NCI-H2227 (cell line): ENCODE measurements around the gene SFMBT2.
"Not testable (repeated sequence)": the region's sequence is repeated elsewhere in the genome, so short reads cannot be mapped to it uniquely, and the experiment has no call there.

ENCODE experiments used
- DNase-seq: peaks from one replicate; lab custom pipeline; 2025; ENCODE audit not compliant: unreplicated experiment; lab: John Stamatoyannopoulos, UW

The SFMBT2 gene

GRCh38 chr10:7192061-7192460 is 218.8 kb downstream of the SFMBT2 start:
- DNase-seq = no peak

- not testable (repeated sequence) for DNase-seq
Measured at GRCh38 chr10:7190772-7191171, 220.1 kb downstream of the SFMBT2 start.

- no peak for DNase-seq
Measured at GRCh38 chr10:7189909-7190308, 220.9 kb downstream of the SFMBT2 start.

GRCh38 chr10:7188456-7189050 is 222.3 kb downstream of the SFMBT2 start:
- DNase-seq = no peak

DNA sequence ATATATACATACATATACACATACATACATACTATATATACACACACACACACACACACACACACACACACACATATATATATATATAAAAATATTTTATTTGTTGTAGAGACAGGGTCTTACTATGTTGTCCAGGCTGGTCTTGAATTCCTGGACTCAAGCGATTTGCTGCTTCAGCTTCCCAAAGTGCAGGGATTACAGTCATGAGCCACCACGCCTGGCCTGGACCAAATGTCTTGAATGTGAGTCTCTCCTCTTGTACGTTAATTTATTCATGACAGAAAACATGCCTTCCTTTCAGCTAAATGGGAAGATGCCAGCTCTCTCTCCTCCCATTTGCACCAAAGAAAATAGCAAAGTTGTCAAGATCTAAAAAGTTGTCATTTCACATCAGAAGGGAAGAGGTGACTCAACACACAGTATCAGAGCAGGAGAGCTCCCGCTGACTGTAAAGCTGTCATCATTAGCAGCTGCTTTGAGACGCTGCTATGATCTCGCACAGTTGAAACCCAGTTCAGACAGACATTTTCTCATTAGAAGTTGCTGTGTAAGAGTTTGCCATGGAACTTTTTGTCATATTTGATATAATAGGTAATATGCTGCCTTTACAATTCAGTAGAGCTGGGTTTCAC is 224.3 kb downstream of the SFMBT2 start:
- DNase-seq = no peak

GRCh38 chr10:7185367-7185690 is 225.5 kb downstream of the SFMBT2 start:
- no peak for DNase-seq

DNA sequence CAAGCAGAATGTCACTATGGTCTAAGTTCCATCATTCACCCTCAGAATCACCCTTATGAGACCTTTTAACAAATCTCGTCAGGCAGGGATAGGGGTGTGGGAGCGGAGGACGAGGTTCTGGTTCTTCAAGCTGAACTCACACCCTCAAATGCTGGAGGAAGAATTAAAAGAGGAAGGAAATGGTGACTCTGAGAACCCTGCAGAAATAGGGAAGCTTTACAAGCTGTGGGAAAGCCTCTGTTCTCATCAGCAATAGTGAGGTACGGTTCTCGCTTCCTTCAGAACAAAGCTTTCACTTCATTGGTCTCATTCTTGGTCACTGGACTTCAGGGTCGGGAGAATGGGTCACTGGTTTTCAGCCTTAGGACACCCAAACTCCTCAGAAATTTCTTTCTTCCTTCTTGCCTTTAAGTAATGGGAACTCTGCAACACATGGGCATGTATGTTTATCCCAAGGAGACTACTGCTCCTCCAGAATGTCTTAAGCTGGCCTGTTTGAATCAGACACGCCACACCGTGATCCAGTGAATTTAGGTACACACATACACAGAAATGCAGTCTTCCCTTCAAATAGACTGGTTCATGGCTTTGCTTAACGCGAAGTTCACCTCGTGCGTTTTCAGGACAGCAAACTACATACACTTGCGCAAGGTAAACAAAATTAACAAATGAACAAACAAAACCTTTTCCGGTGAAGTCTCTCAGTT is 226.0 kb downstream of the SFMBT2 start:
- DNase-seq = no peak

- not testable (repeated sequence) for DNase-seq
Measured at GRCh38 chr10:7184116-7184515, 226.7 kb downstream of the SFMBT2 start.

DNA sequence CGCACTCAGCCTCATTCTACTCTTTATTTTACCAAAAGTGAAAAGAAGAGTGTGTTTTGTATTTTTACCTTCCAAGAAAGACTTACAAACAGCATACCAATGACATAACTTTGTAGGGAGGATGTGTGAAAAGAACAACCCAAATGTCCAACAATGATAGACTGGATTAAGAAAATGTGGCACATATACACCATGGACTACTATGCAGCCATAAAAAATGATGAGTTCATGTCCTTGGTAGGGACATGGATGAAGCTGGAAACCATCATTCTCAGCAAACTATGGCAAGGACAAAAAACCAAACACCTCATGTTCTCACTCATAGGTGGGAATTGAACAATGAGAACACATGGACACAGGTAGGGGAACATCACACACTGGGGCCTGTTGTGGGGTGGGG is 228.5 kb downstream of the SFMBT2 start:
- DNase-seq = not testable (repeated sequence)

- no peak for DNase-seq
Measured at GRCh38 chr10:7181420-7181819, 229.4 kb downstream of the SFMBT2 start.

DNA sequence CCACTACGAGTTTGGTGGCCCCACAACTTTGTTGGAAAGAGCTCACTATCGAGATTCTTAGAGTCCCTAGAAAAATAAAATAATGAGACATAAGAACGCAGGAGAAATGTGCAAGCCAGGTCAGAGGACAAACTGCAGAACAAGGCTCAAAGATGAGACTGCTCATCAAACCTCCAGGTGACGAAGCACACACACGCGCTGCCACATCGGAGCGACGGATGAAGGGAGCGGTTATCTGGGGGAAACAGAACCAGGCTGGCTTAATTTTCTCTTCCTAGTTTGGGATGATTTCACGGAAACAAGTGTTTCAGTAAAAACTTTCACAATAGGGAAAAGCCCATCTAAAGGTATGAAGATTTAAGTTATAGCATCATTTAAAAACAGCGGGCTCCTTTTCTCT is 231.3 kb downstream of the SFMBT2 start:
- no peak for DNase-seq

DNA sequence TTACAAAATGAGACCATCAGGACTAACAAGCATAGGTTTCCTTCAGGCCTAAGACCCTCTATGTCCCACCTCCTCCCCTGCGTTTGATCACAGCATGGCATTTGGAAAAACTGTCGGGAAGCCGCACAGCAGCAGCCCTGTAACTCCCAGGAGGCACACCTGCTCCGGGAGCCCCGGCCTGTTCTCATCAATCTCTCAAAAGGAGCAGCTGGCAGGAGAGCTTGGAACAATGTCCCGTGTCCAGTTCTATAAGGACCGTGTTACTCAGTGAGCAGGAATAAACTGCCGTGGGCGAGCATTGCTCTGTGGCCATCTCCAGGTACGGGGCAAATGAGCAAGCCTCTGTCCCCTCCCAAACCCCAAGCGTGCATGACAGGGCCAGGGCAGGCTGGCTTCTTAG is 236.9 kb downstream of the SFMBT2 start:
- DNase-seq = no peak

DNA sequence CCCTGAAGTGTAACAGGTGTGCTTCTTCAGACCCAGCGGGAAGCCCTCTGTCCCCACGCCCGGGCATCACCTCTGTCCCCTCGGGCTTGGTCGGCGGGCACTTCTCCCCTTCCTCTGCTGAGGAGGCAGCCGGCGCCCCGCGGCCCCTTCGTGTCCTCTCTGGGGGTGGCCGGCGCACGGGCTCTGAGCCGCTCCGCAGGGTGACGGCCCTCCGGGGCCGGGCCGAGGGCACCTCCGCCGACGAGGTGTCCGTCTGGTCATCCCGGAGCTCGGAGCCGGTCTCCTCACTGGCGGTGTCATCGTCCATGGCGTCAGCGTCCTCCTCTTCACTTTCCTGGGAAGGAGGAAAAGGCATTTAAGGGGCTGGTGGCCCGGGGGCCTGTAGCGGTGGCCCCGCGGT is 239.0 kb downstream of the SFMBT2 start:
- DNase-seq = no peak

- no peak for DNase-seq
Measured at GRCh38 chr10:7170626-7171322, 240.1 kb downstream of the SFMBT2 start.

DNA sequence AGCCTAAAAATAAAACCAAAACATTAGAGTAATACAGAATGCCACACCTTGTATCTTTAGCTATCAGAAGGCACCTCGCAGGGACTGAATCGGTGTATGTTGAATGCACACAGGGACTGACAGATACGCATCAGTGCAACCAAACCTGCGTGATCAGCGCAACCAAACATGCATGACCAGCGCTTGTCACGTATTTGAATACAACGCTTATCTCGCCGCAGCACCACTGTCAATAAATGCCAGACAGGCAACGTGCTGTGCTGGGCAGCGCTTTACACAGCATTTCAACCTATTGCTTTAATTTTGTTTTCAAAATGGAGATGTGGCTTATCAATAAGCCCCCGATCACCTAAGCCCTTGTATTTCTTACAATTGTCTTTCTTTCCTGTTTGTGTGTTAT is 242.4 kb downstream of the SFMBT2 start:
- DNase-seq = no peak

- no peak for DNase-seq
Measured at GRCh38 chr10:7165500-7166177, 245.2 kb downstream of the SFMBT2 start.

DNA sequence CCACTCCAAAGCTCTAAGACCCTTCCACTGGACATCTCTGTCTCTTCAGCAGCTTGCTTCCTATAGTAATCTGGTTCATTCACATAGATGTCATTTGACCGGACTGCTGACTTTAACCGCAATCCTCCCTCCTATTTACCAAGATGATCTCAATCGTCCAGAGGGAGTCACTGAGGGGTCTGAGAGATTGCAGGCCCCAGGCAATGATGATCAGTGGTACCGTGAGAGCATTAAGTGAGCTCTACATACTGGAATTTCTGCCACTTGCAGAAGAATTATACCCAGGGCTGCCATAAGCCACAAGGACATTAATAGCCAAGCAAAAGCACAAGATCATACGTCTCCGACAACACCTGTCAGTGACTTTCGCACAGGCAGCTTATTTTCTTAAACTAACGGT is 245.9 kb downstream of the SFMBT2 start:
- no peak for DNase-seq

- DNase-seq = no peak
Measured at GRCh38 chr10:7162331-7162730, 248.5 kb downstream of the SFMBT2 start.

DNA sequence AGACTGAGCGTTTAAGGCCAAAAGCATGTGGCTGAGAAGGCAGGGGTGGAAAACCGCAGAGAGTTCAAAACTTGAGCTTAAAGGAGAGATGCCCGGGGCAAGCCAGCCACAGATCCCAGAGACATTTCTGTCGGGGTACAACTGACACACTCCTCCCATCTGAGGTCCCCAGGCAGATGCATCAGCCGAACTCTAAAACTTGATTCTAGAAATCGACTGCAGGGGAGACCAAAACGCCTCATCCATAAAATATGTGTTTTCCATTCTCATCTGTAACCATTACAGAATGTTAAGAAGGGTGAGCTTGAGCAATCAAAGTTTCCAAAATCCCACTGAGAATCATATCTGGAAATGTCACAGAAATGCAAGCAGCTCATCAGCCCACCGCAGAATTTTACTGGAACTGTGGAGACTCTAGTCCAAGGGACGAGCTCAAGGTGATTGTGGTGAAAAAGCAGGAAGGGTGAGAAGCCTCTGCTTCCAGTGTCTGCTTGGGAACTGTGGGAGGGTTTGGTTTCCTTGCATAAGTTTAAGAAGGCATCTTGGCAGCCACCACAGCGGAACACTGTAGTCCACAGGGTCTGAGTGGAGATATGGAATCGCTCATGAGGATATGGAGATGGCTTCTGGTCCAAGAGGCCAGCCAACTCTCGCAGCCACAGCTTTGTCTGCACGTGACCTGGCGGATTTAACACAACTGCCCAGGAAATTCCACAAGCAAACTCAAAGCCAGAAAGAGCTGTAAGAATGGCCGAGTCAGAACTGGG is 249.2 kb downstream of the SFMBT2 start:
- DNase-seq = no peak

GRCh38 chr10:7159928-7160327 is 250.9 kb downstream of the SFMBT2 start:
- no peak for DNase-seq

GRCh38 chr10:7159517-7159916 is 251.3 kb downstream of the SFMBT2 start:
- no peak for DNase-seq
